Epithelial cell of proximal tubule (primary cell): ENCODE data around the gene TUBGCP6. TPM values are rescaled to one million over a fixed set of nuclear protein-coding genes. Genes with fewer than 3 reads are reported as not detected.
"Not testable (repeated sequence)": the region's sequence is repeated elsewhere in the genome, so short reads cannot be mapped to it uniquely, and the experiment has no call there.

ENCODE experiments used
- DNase-seq: peaks from one replicate; pipeline ENCODE4 v3.0.0-alpha.2; 2011; ENCODE audit warnings: low read depth
- H3K4me3 ChIP-seq: 2 replicates; pipeline ENCODE4 v1.5.1; 2011; ENCODE audit warnings: low read depth, mild to moderate bottlenecking, low read length
- total RNA-seq: library from RNA; depleted of rRNA; stranded (reverse); fragments of >200 nt; gene quantifications from 2 replicates; pipeline ENCODE4 v1.2.3, GENCODE V29; 2015
- TF ChIP-seq, protein P1 (sequence below): conservative IDR thresholded peaks from 2 replicates; pipeline ENCODE4 v1.5.1; 2012; ENCODE audit warnings: low read depth, mild to moderate bottlenecking, low read length

The TUBGCP6 gene
- total RNA-seq, 1 donor from 2014 or later = 26.1 TPM

DNA sequence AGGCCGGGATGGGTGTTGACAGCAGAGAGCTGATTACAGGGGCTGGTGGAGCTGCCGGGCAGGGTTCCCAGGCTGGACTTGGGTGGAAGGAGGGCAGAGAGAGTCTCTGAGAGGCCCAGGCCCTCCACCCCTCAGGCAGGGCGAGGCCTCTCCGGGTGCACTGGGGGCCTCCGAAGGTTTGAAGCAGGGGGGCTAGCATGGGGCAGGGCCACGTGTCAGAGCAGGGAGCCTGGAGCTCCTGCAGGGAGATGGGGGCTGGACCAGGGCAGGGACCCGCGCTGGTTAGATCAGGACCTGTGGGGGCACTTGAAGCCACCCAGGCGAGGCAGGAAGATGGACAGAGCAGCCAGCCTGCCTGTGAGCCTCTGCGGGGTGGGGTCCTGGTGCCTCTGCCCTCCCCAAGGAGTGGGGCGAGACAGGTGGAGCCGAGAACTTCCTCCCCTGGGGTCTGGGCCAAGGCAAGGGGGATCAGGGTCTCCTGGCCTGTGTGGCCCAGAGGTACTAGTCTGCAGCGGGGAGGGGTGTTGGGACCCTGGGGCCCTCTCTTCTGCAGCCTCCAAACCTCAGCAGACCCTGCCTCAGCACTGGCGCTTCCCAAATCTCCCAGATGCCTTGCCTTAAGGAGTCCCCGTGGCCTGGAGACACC lies 73.4 kb downstream of the TUBGCP6 start:
- TF ChIP-seq, protein P1, sequence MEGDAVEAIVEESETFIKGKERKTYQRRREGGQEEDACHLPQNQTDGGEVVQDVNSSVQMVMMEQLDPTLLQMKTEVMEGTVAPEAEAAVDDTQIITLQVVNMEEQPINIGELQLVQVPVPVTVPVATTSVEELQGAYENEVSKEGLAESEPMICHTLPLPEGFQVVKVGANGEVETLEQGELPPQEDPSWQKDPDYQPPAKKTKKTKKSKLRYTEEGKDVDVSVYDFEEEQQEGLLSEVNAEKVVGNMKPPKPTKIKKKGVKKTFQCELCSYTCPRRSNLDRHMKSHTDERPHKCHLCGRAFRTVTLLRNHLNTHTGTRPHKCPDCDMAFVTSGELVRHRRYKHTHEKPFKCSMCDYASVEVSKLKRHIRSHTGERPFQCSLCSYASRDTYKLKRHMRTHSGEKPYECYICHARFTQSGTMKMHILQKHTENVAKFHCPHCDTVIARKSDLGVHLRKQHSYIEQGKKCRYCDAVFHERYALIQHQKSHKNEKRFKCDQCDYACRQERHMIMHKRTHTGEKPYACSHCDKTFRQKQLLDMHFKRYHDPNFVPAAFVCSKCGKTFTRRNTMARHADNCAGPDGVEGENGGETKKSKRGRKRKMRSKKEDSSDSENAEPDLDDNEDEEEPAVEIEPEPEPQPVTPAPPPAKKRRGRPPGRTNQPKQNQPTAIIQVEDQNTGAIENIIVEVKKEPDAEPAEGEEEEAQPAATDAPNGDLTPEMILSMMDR = no peak
- no peak overlapping the region for H3K4me3 ChIP-seq
- DNase-seq = no peak

DNA sequence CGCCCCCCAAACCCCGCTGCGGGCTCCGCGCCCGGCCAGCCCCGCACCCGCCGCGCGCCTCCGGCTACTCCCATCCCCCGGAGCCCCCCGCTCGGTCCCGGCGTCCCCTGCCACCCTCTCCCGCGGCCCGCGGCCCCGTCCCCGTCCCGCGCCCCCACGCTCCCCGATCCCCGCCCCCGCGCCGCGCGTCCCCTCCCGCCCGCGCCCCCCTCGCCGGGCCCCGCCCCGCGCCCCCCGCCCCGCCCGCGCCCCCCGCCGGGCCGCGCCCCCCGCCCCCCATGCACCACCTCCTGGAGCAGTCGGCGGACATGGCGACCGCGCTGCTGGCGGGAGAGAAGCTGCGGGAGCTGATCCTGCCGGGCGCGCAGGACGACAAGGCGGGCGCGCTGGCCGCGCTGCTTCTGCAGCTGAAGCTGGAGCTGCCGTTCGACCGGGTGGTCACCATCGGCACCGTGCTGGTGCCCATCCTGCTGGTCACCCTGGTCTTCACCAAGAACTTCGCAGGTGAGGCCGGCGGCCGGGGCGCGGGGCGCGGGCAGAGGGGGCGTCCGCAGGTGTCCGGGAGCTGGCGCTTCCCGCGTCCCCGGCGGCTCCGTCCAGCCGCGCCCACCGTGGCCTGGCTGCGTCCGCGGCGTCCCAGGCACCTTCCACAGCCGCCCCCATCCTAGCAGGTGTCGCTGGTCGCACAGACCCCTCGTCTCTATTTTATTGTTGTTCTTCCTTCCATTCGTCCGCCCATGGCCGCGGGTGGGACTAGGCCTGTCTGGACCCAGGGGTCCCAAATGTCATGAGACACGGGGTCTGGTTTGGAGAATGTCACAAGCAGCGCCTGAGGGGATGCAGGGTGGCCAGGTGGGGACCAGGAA lies 74.1 kb downstream of the TUBGCP6 start, which contains the start of gene PANX2:
Gene PANX2 (plus strand): TSS at position 279 of the 866 bp plus-strand sequence. CDS start 0 bp downstream, at position 279.
- DNase-seq = no peak
- no peak within 1 kb of the TSS for H3K4me3 ChIP-seq
- TF ChIP-seq, protein P1 = no peak

DNA sequence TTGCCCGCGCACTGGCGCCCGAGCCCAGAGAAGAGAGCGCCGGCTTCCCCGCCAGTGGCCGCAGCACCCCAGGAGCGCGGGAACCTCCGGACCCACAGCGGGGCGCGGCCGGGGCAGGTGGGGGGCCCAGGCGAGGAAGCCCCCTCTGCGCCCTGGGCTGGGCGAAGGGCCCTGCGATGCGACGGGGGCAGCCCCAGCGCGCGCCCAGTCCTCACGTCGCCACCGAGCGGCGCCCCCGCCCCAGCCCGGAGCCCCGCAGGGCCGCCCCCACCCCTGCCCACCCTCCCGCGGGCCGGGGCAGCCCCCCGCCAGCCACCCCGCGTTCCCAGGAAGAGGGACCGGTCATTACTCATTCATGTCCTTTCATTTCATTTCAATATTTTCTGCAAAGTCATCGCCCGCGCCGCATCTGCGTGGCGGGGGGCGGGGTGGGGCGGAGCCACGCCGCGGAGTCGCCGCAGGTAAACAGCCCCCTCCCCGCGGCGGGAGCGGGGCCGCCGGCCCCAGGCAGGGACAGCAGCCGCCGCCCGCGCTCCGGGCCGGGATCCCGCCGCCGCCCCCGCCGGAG lies 75.0 kb downstream of the TUBGCP6 start:
- no peak overlapping the region for H3K4me3 ChIP-seq
- TF ChIP-seq, protein P1 = no peak
- DNase-seq = no peak

DNA sequence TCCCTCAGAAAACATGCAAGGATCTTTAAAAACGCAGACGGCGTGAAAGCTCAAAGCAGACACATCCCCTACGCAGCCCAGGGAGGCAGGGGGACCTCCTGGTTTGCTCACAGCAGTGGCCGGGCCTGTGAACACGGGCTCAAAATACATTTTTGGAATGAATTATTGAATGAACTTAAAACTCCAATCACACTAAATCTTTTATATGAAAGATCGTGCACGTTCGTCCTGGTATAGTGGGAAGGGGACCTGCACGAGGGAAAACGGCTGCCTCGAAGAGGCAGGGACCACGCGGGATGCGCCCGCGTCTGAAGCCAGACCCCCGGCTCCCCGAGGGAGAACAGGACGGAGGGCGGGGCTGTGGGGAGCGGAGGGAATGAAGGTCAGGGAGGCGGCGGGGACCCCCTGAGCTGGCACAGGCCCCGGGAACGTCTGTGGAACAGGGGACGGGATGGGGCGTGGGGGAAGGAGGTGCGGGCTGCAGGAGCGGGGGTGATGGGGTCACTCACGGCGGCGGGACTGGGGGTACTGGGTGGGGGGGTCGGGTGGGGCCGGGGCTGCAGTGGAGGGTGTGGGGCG lies 75.6 kb downstream of the TUBGCP6 start:
- no peak for DNase-seq
- no peak overlapping the region for H3K4me3 ChIP-seq
- TF ChIP-seq, protein P1 = no peak

DNA sequence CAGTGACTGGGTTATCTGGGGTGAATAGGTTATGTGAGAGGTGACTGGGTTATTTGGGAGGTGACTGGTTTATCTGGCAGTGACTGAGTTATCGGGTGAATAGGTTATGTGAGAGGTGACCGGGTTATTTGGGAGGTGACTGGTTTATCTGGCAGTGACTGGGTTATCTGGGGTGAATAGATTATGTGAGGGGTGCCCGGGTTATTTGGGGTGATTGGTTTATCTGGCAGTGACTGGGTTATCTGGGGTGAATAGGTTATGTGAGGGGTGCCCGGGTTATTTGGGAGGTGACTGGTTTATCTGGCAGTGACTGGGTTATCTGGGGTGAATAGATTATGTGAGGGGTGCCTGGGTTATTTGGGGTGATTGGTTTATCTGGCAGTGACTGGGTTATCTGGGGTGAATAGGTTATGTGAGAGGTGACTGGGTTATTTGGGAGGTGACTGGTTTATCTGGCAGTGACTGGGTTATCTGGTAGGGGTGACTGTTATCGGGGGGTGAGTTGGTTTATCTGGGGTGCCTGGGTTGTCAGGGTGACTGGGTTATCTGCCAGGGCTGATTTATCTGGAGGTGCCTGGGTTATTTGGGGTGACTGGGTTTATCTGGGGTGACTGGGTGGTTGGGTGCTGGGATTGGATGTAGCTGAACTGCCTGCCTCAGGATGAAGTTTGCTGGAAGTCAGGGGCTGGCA lies 76.2 kb downstream of the TUBGCP6 start:
- DNase-seq = not testable (repeated sequence)

DNA sequence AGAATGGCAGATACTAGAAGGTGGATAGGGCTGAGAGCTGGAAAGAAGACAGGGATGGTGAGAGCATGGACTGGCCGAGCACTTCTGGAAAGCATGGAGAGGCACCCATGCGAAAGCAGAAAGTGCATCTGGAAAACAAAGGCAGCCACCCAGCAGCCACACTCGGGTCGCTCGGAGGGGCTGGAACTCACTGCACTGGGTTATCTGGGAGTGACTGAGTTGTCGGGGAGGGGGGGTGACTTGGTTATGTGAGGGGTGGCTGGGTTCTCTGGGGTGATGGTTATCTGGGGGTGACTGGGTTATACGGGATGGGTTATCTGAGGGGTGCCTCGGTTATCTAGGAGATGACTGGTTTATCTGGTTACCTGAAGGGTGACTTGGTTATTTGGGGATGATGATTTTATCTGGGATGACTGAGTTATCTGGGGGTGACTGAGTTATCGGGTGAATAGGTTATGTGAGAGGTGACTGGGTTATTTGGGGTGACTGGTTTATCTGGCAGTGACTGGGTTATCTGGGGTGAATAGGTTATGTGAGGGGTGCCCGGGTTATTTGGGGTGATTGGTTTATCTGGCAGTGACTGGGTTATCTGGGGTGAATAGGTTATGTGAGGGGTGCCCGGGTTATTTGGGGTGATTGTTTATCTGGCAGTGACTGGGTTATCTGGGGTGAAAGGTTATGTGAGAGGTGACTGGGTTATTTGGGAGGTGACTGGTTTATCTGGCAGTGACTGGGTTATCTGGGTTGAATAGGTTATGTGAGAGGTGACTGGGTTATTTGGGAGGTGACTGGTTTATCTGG lies 76.9 kb downstream of the TUBGCP6 start:
- H3K4me3 ChIP-seq = no peak overlapping the region
- TF ChIP-seq, protein P1 = no peak
- no peak for DNase-seq

More for the DNA sequence above, 76.2 kb downstream of the TUBGCP6 start:
- H3K4me3 ChIP-seq = not testable (repeated sequence)

Other genes with a start within 250 kb of the TUBGCP6 start
- not detected in 2 replicates for gene IL17REL, start 232.3 kb downstream of the TUBGCP6 start, total RNA-seq
- gene TTLL8, start 186.7 kb downstream of the TUBGCP6 start, total RNA-seq = not detected in 2 replicates
- gene MLC1, start 159.6 kb downstream of the TUBGCP6 start, total RNA-seq = not detected in 2 replicates
- gene MOV10L1, start 155.0 kb downstream of the TUBGCP6 start, total RNA-seq = 0.12 and 0.29 TPM in 2 replicates
- 0.07 and 0.12 TPM in 2 replicates for gene PANX2, start 74.3 kb downstream of the TUBGCP6 start, total RNA-seq
- gene TRABD, start 59.1 kb downstream of the TUBGCP6 start, total RNA-seq = 55.5 and 68.9 TPM in 2 replicates
- 31.0 and 31.1 TPM in 2 replicates for gene SELENOO, start 44.0 kb downstream of the TUBGCP6 start, total RNA-seq
- 18.8 and 40.6 TPM in 2 replicates for gene HDAC10, start 6.2 kb upstream of the TUBGCP6 start, total RNA-seq
- gene MAPK12, start 16.7 kb upstream of the TUBGCP6 start, total RNA-seq = 33.9 and 56.0 TPM in 2 replicates
- 5.4 and 8.4 TPM in 2 replicates for gene MAPK11, start 25.4 kb upstream of the TUBGCP6 start, total RNA-seq
- gene PLXNB2, start 62.6 kb upstream of the TUBGCP6 start, total RNA-seq = 113 and 177 TPM in 2 replicates
- gene DENND6B, start 82.0 kb upstream of the TUBGCP6 start, total RNA-seq = 1.2 and 4.4 TPM in 2 replicates
- gene PPP6R2, start 98.3 kb upstream of the TUBGCP6 start, total RNA-seq = 35.7 and 49.3 TPM in 2 replicates
- gene SBF1, start 230.0 kb upstream of the TUBGCP6 start, total RNA-seq = 56.6 and 59.0 TPM in 2 replicates
- 3.9 and 4.4 TPM in 2 replicates for gene ADM2, start 236.5 kb upstream of the TUBGCP6 start, total RNA-seq
- not detected in 2 replicates for gene MIOX, start 241.8 kb upstream of the TUBGCP6 start, total RNA-seq